Transverse colon (tissue), 4 donors: ENCODE results near the gene JARID2. TPM values are rescaled to one million over a fixed set of nuclear protein-coding genes. Genes with fewer than 3 reads are reported as not detected.

ENCODE experiments used
- DNase-seq: peaks from one replicate; pipeline ENCODE4 v3.0.0-alpha.2; 2019
- H3K27ac ChIP-seq, 4 donors: fragments of 200-600 bp; sonication (generic); 2 replicates each; pipeline ENCODE4 v1.5.1; 2016 to 2018; ENCODE audit warnings: inconsistent platforms in 4 of 4
- H3K27me3 ChIP-seq: fragments of 200-600 bp; sonication (generic); 2 replicates; pipeline ENCODE4 v1.5.1; 2017; ENCODE audit warnings: inconsistent platforms
- H3K36me3 ChIP-seq, 4 donors: fragments of 200-600 bp; sonication (generic); 2 replicates each; pipeline ENCODE4 v1.5.1; 2017 to 2019; ENCODE audit warnings: inconsistent platforms in 4 of 4
- H3K4me1 ChIP-seq, 4 donors: fragments of 200-600 bp; sonication (generic); 2 replicates each; pipeline ENCODE4 v1.5.1; 2017 to 2020; ENCODE audit warnings: inconsistent platforms in 4 of 4
- H3K4me3 ChIP-seq, 4 donors: fragments of 200-600 bp; sonication (generic); 1 replicate in 1 of 4; 2 replicates in 3 of 4; pipeline versions ENCODE4 v1.5.1 to v1.6.1; 2017 to 2019; ENCODE audit warnings: inconsistent platforms in 4 of 4
- H3K9me3 ChIP-seq, 2 donors: fragments of 200-600 bp; sonication (generic); 2 replicates each; pipeline ENCODE4 v1.5.1; 2017 to 2019; ENCODE audit warnings: inconsistent platforms in 2 of 2
- CTCF ChIP-seq, 5 experiments: fragments of 200-600 bp in 3 of 5; fragments of 450-650 bp in 2 of 5; sonication (generic) in 3 of 5; IDR thresholded peaks; 1 replicate in 2 of 5; 2 replicates in 3 of 5; pipeline ENCODE4 v1.5.1; 2016 to 2017; ENCODE audit warnings: antibody characterized with exemption in 5 of 5, inconsistent platforms in 3 of 5, mild to moderate bottlenecking in 2 of 5, moderate library complexity in 1 of 5
- EP300 ChIP-seq: sonication (generic); formaldehyde crosslinking; IDR thresholded peaks from one replicate; pipeline ENCODE4 v1.6.1; 2017; ENCODE audit warnings: antibody characterized with exemption, low read depth
- POLR2A ChIP-seq: fragments of 450-650 bp; IDR thresholded peaks from one replicate; pipeline ENCODE4 v1.6.1; 2016; ENCODE audit warnings: antibody characterized with exemption, mild to moderate bottlenecking, moderate library complexity
- POLR2AphosphoS5 ChIP-seq, 3 donors: sonication (generic); formaldehyde crosslinking; IDR thresholded peaks; one replicate each; pipeline ENCODE4 v1.6.1; 2016; ENCODE audit warnings: antibody characterized with exemption in 3 of 3
- WGBS, 2 donors: methylation state at CpG; one replicate each; pipeline ENCODE4 v1.1.5; 2018; ENCODE audit warnings: low coverage in 1 of 2; 5-methylcytosine and 5-hydroxymethylcytosine counted together
- in situ Hi-C, 4 donors: fragments of 200-750 bp; cut with MboI; loops; one replicate each; pipeline versions ENCODE4 v1.15.0 to v1.15.1; 2017; ENCODE audit warnings: low sequenced_read_pairs in 3 of 4, low pct_ligation_motif_present in 1 of 4, low pct_unique_long_range_greater_than_20kb in 1 of 4
- intact Hi-C: fragments of 100-400 bp; cut with DNase I; formaldehyde crosslinking; loops from one replicate; pipeline ENCODE4 v1.15.1; 2023; ENCODE audit warnings: low total_unique reads
- total RNA-seq, 4 donors: library from RNA; depleted of rRNA; stranded (reverse); fragments of >200 nt; gene quantifications; one replicate each; pipeline ENCODE4 v1.1.0, GENCODE V29; 2016

JARID2 gene
- total RNA-seq, 4 donors from 2014 or later = 9.4 to 18.7 (median 10.9) TPM

GRCh38 chr6:15429141-15430110 lies 183.6 kb downstream of the JARID2 start:
- peaks cover 24 to 63% (median 30%) of the 10 kb centered on the region in 4 donors for H3K4me1 ChIP-seq
- DNase-seq = no peak
- H3K27ac ChIP-seq = no peak overlapping the region
- TF ChIP-seq CTCF (IDR thresholded peaks at IDR 0.05) (no peak), POLR2AphosphoS5 (IDR thresholded peaks at IDR 0.05) (no peak), EP300 (no peak), POLR2A (no peak)
- no peaks in the 10 kb centered on the region for H3K27me3 ChIP-seq
- intact Hi-C loops = loop anchor here (5.0 kb wide), 1 partner anchor 433 kb away; no protein-coding TSS in a partner anchor
- H3K9me3 ChIP-seq = no peaks in the 10 kb centered on the region
- no peak overlapping the region for H3K4me3 ChIP-seq
- 72 to 81% methylated on average over 5 to 12 of the region's 12 CpGs for WGBS, 2 donors
- in situ Hi-C loops = loop anchor here in 1 of 4 donors (25.0 kb wide), 1 partner anchor 167 kb away; no protein-coding TSS in a partner anchor
- H3K36me3 ChIP-seq = no peaks in the 10 kb centered on the region

DNA sequence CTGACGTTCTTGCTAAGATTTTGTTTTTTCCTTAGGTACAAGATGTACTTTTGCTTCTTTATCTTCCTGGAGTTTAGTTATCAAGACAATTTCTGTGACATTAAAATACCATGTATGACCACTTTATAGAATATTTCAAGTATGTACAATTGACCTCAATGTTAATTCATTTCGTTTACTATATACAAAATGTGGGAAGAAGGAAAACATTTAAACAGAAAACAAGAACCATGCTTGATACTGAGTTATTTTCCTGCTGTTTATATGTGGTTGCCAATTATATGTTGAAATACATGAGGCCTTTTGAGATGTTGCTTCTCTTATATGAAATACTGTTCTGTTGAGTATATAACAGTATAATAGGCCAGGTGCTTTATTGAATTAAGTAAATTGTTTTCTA lies 184.3 kb downstream of the JARID2 start:
- no peaks in the 10 kb centered on the region for H3K9me3 ChIP-seq
- in situ Hi-C loops (loop anchor here in 1 of 4 donors (25.0 kb wide), 1 partner anchor 168 kb away; no protein-coding TSS in a partner anchor), intact Hi-C loops (no loop called here)
- TF ChIP-seq POLR2AphosphoS5 (IDR thresholded peaks at IDR 0.05) (no peak), CTCF (IDR thresholded peaks at IDR 0.05) (no peak), EP300 (no peak), POLR2A (no peak)
- H3K27me3 ChIP-seq = no peaks in the 10 kb centered on the region
- no peaks in the 10 kb centered on the region for H3K36me3 ChIP-seq
- no peak overlapping the region for H3K27ac ChIP-seq
- 72 to 81% methylated on average over 2 of the region's 2 CpGs for WGBS, 2 donors
- no peak overlapping the region for H3K4me3 ChIP-seq
- no peak for DNase-seq
- peaks cover 24 to 63% (median 30%) of the 10 kb centered on the region in 4 donors for H3K4me1 ChIP-seq

- WGBS, 2 donors = 79 to 89% methylated on average over 5 to 6 of the region's 6 CpGs
- H3K9me3 ChIP-seq = no peaks in the 10 kb centered on the region
- TF ChIP-seq EP300 = no peak
- TF ChIP-seq CTCF (IDR thresholded peaks at IDR 0.05) = no peak
- TF ChIP-seq POLR2A = no peak
- TF ChIP-seq POLR2AphosphoS5 (IDR thresholded peaks at IDR 0.05) = no peak
- no peaks in the 10 kb centered on the region for H3K27me3 ChIP-seq
- no peak for DNase-seq
- intact Hi-C loops = no loop called here
- H3K36me3 ChIP-seq = no peaks in the 10 kb centered on the region
- peaks cover 24 to 63% (median 30%) of the 10 kb centered on the region in 4 donors for H3K4me1 ChIP-seq
- no peak overlapping the region for H3K4me3 ChIP-seq
- no peak overlapping the region for H3K27ac ChIP-seq
- in situ Hi-C loops = loop anchor here in 1 of 4 donors (25.0 kb wide), 1 partner anchor 169 kb away; no protein-coding TSS in a partner anchor
These were observed 185.1 kb downstream of the JARID2 start for GRCh38 chr6:15430931-15431405.

DNA sequence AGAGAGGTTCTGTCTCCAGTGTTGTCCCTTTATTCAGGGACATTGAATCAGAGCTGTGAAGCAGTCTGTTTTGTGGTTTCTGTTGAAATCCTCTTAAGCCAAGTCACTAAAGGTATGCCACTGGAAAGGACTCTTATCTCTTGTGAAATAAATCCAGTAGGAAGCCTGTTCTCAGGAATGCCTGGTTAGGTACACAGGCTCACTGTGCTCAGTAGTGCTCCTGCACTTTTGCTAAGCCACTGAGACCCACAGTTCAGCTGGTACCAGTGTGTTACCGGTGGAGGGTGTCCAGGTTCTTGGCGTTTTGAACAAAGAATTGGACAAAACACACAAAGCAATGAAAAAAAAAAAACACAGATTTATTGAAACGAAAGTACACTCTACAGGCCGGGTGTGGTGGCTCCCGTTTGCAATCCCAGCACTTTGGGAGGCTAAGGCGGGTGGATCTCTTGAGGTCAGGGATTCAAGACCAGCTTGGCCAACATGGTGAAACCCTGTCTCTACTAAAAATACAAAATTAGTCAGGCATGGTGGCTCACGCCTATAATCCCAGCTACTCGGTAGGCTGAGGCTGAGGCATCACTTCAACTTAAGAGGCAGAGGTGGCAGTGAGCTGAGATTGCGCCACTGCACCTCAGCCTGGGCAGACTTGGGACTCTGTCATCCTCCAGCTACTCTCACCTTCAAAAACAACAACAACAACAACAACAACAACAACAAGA lies 186.1 kb downstream of the JARID2 start:
- no peaks in the 10 kb centered on the region for H3K27me3 ChIP-seq
- TF ChIP-seq POLR2A = no peak
- no peak for TF ChIP-seq CTCF (IDR thresholded peaks at IDR 0.05)
- no peak for TF ChIP-seq POLR2AphosphoS5 (IDR thresholded peaks at IDR 0.05)
- TF ChIP-seq EP300 = no peak
- intact Hi-C loops = no loop called here
- no peak overlapping the region for H3K4me3 ChIP-seq
- 51 to 55% methylated on average over 5 to 9 of the region's 9 CpGs for WGBS, 2 donors
- no peaks in the 10 kb centered on the region for H3K9me3 ChIP-seq
- H3K27ac ChIP-seq = no peak overlapping the region
- in situ Hi-C loops = loop anchor here in 1 of 4 donors (25.0 kb wide), 1 partner anchor 170 kb away; no protein-coding TSS in a partner anchor
- DNase-seq = no peak
- peaks cover 24 to 55% (median 25%) of the 10 kb centered on the region in 4 donors for H3K4me1 ChIP-seq
- no peaks in the 10 kb centered on the region for H3K36me3 ChIP-seq
